Lower leg skin (tissue), 4 donors: ENCODE measurements around the gene ZSWIM3. TPM values are rescaled to one million over a fixed set of nuclear protein-coding genes. Genes with fewer than 3 reads are reported as not detected.

Source experiments
- DNase-seq, 2 donors: peaks; one replicate each; pipeline ENCODE4 v3.0.0-alpha.2; 2019; ENCODE audit warnings: low spot score in 2 of 2
- H3K4me3 ChIP-seq: fragments of 200-600 bp; sonication (generic); 2 replicates; pipeline ENCODE4 v1.5.1; 2017; ENCODE audit warnings: mild to moderate bottlenecking, low read depth; ENCODE audit not compliant: poor library complexity, severe bottlenecking
- CTCF ChIP-seq, 3 donors: fragments of 450-650 bp; IDR thresholded peaks; one replicate each; pipeline ENCODE4 v1.5.1; 2016; ENCODE audit warnings: antibody characterized with exemption in 3 of 3, mild to moderate bottlenecking in 3 of 3, moderate library complexity in 2 of 3
- POLR2A ChIP-seq, 2 donors: fragments of 450-650 bp; IDR thresholded peaks; one replicate each; pipeline ENCODE4 v1.6.1; 2016 to 2017; ENCODE audit warnings: antibody characterized with exemption in 2 of 2, mild to moderate bottlenecking in 1 of 2, moderate library complexity in 1 of 2
- WGBS, 2 donors: methylation state at CpG; one replicate each; pipeline ENCODE4 v1.1.5; 2018; 5-methylcytosine and 5-hydroxymethylcytosine counted together
- intact Hi-C: fragments of 100-400 bp; cut with DNase I; formaldehyde crosslinking; loops from one replicate; pipeline ENCODE4 v1.15.0; 2023; ENCODE audit warnings: low total_unique reads
- total RNA-seq, 4 donors: library from RNA; depleted of rRNA; stranded (reverse); fragments of >200 nt; gene quantifications; one replicate each; pipeline ENCODE4 v1.1.0, GENCODE V29; 2016

Gene ZSWIM3
- total RNA-seq, 4 donors from 2014 or later = 3.7 to 4.6 (median 4.0) TPM

DNA sequence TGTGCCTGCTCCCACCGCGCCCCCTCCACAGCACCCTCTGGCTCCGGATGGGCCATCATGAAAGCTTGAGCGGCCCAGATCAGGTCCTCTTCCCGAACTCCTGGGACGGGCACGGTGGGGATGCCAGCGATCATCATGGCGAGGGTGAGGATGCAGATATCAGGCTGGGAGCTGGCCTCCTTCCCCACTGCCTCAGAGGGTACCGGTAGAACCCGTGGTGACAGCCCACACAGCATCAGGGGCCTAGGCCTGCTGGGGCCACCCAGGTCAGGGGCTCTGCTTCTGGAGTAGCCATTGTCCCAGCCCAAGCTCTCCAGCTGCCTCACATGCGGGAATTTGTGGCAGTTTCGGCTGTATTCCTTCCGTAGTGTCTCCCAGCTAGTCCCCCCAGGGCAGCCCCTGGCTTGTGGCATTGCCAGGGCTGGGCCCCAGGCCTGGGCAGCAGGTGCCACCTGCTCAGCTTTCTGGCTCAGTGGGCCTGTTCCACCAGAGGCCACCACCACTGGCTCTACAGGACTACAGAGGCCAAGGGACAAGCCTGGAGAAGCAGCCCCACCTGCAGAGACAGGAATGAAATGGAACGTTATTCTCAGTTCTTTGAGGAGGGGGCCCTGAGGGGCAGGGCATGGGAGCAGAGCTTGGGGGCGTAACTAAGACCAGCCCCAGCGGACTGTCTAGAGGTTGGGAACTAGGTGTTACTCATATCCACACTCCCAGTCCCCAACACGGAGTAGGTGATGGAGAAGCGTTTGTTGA is 29.4 kb downstream of the ZSWIM3 start:
- DNase-seq = no peak
- intact Hi-C loops = no loop called here
- WGBS, 2 donors = 86 to 91% methylated on average over 13 to 15 of the region's 19 CpGs
- no peak overlapping the region for H3K4me3 ChIP-seq
- TF ChIP-seq CTCF (IDR thresholded peaks at IDR 0.05) (no peak), POLR2A (IDR thresholded peaks at IDR 0.05) (no peak)

DNA sequence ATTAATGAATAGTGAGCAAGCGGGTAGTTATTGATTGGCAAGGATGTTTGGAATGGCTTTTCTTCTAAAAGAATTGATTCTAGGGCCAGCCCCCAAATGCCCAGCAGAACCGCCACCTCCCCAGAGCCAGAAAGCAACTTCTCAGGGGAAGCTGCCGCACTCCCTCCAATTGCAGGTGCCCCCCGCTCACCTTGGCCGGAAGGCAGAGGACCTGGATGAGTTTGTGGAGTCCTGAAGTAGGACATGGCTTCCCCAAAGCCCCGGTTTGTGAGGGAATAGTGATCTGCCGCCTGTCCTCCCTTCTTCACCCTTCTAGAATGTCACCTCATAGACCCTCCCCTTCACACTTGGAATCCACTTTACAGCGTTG is 29.9 kb downstream of the ZSWIM3 start, which contains the start of gene SPATA25:
SPATA25 (minus strand) TSS at position 277 of the 370 bp plus-strand sequence; CDS start at position 245, 32 bp downstream.
- H3K4me3 ChIP-seq = no peak within 1 kb of the TSS
- intact Hi-C loops = no loop called here
- WGBS, 2 donors = 89 to 94% methylated on average over 8 of the region's 8 CpGs
- TF ChIP-seq POLR2A (IDR thresholded peaks at IDR 0.05) (no peak), CTCF (IDR thresholded peaks at IDR 0.05) (no peak)
- no peak for DNase-seq

- no peak for DNase-seq
- TF ChIP-seq POLR2A (IDR thresholded peaks at IDR 0.05) = no peak
- no peak for TF ChIP-seq CTCF (IDR thresholded peaks at IDR 0.05)
- intact Hi-C loops = no loop called here
- 80 to 91% methylated on average over 3 of the region's 3 CpGs for WGBS, 2 donors
- no peak overlapping the region for H3K4me3 ChIP-seq
Observed at GRCh38 chr20:45888681-45889080, 31.3 kb downstream of the ZSWIM3 start.

- intact Hi-C loops = no loop called here
Observed at GRCh38 chr20:45890077-45890984, 32.9 kb downstream of the ZSWIM3 start.

More at GRCh38 chr20:45890077-45890984, 32.9 kb downstream of the ZSWIM3 start:
- TF ChIP-seq POLR2A (IDR thresholded peaks at IDR 0.05) = no peak
- TF ChIP-seq CTCF (IDR thresholded peaks at IDR 0.05) = peak in 1 of 3 donors; percentile 52
- 5% methylated on average over 36 to 40 of the region's 79 CpGs for WGBS, 2 donors
- DNase-seq = peak; percentile 78 to 96
- H3K4me3 ChIP-seq = peak overlapping the region; percentile 66
